NB4 (cell line): ENCODE measurements around the gene XAF1.
"Not testable (repeated sequence)": the region's sequence is repeated elsewhere in the genome, so short reads cannot be mapped to it uniquely, and the experiment has no call there.

ENCODE experiments used
- POLR2A ChIP-seq: IDR thresholded peaks from 2 replicates; pipeline ENCODE4 v1.6.1; 2011; ENCODE audit warnings: mild to moderate bottlenecking; ENCODE audit not compliant: insufficient read length; ENCODE audit errors: extremely low read depth
- TF ChIP-seq, protein P1 (sequence below): IDR thresholded peaks from one replicate; pipeline ENCODE4 v1.5.1; 2012; ENCODE audit warnings: low read depth, low read length

DNA sequence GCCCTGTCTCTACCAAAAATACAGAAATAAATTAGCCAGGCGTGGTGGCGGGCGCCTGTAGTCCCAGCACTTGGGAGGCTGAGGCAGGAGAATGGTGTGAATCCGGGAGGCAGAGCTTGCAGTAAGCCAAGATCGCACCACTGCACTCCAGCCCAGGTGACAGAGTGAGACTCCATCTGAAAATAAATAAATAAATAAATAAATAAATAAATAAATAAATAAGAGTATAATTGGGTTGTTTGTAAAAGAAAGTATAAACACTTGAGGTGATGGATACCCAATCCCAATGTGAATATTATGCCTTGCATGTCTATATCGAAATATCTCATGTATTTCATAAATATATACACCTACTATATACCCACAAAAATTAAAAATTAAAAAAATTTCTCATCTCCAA lies 9.2 kb upstream of the XAF1 start:
- TF ChIP-seq, protein P1, sequence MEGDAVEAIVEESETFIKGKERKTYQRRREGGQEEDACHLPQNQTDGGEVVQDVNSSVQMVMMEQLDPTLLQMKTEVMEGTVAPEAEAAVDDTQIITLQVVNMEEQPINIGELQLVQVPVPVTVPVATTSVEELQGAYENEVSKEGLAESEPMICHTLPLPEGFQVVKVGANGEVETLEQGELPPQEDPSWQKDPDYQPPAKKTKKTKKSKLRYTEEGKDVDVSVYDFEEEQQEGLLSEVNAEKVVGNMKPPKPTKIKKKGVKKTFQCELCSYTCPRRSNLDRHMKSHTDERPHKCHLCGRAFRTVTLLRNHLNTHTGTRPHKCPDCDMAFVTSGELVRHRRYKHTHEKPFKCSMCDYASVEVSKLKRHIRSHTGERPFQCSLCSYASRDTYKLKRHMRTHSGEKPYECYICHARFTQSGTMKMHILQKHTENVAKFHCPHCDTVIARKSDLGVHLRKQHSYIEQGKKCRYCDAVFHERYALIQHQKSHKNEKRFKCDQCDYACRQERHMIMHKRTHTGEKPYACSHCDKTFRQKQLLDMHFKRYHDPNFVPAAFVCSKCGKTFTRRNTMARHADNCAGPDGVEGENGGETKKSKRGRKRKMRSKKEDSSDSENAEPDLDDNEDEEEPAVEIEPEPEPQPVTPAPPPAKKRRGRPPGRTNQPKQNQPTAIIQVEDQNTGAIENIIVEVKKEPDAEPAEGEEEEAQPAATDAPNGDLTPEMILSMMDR: not testable (repeated sequence)
- not testable (repeated sequence) for TF ChIP-seq POLR2A
